Esophagus squamous epithelium (tissue), 5 donors: ENCODE data around the gene LIMK2. TPM values are rescaled to one million over a fixed set of nuclear protein-coding genes. Genes with fewer than 3 reads are reported as not detected.
A peak's percentile ranks its signal among the peaks of the same experiment; 100 is the strongest.
"Not testable (repeated sequence)": the region's sequence is repeated elsewhere in the genome, so short reads cannot be mapped to it uniquely, and the experiment has no call there.

Experiments used
- DNase-seq: peaks from one replicate; lab custom pipeline; 2025; lab: John Stamatoyannopoulos, UW
- H3K27ac ChIP-seq, 4 donors: fragments of 200-600 bp; sonication (generic); one replicate each; pipeline ENCODE4 v1.5.1; 2016 to 2019; ENCODE audit warnings: mild to moderate bottlenecking in 1 of 4
- H3K27me3 ChIP-seq, 4 donors: fragments of 200-600 bp; sonication (generic); 1 replicate in 3 of 4; 2 replicates in 1 of 4; pipeline versions ENCODE4 v1.5.1 to v1.6.0; 2017 to 2021; ENCODE audit warnings: antibody characterized with exemption in 1 of 4
- H3K36me3 ChIP-seq, 3 donors: fragments of 200-600 bp; sonication (generic); one replicate each; pipeline ENCODE4 v1.5.1; 2016 to 2019
- H3K4me1 ChIP-seq, 3 donors: fragments of 200-600 bp; sonication (generic); one replicate each; pipeline ENCODE4 v1.5.1; 2017 to 2019
- H3K4me3 ChIP-seq, 4 donors: fragments of 200-600 bp; sonication (generic); 1 replicate in 3 of 4; 2 replicates in 1 of 4; pipeline ENCODE4 v1.5.1; 2016 to 2019; ENCODE audit warnings: mild to moderate bottlenecking in 2 of 4, moderate library complexity in 1 of 4
- H3K9me3 ChIP-seq, 3 donors: fragments of 200-600 bp; sonication (generic); one replicate each; pipeline ENCODE4 v1.5.1; 2016 to 2019
- POLR2A ChIP-seq, 4 donors: fragments of 450-650 bp; IDR thresholded peaks; one replicate each; pipeline ENCODE4 v1.6.1; 2017; ENCODE audit warnings: antibody characterized with exemption in 4 of 4, mild to moderate bottlenecking in 4 of 4, moderate library complexity in 3 of 4
- WGBS, 2 donors: methylation state at CpG; one replicate each; pipeline ENCODE4 v1.1.5; 2018; 5-methylcytosine and 5-hydroxymethylcytosine counted together
- intact Hi-C: fragments of 100-400 bp; cut with DNase I; formaldehyde crosslinking; loops from one replicate; pipeline ENCODE4 v1.15.0; 2022
- total RNA-seq, 4 donors: library from RNA; depleted of rRNA; stranded (reverse); fragments of >200 nt; gene quantifications; one replicate each; pipeline ENCODE4 v1.1.0, GENCODE V29; 2016
- TF ChIP-seq, protein P1 (sequence below), 6 experiments: fragments of 450-650 bp in 4 of 6; fragments of 200-600 bp in 2 of 6; sonication (generic) in 2 of 6; IDR thresholded peaks; one replicate each; pipeline ENCODE4 v1.5.1; 2016 to 2019; ENCODE audit warnings: antibody characterized with exemption in 6 of 6, mild to moderate bottlenecking in 4 of 6, moderate library complexity in 4 of 6
- donor health status: DM: yes; HTN: yes; CAD: no.

LIMK2 gene
- total RNA-seq, 4 donors from 2014 or later, result 61.8 to 134 (median 109) TPM

DNA sequence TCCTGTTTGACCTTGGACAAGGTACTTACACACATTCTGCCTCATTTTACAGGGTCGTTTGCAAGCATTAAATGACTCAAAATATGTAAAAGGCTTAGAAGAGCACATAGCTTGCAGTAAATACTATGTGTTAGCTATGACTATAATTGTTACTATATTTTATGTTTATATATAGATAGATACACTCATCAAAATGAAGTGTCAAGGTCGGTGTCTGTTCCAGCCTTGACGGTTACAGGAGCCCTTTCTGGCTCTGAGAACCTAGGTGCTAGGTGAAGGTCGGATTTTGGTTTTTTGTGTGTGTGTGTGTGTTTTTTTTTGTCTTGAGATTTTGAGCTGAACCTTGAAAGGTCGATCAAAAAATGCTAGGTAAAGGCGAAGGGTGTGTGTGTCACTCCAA is 24.5 kb upstream of the LIMK2 start:
- H3K27me3 ChIP-seq, result no peaks in the 10 kb centered on the region
- H3K4me3 ChIP-seq, result no peak overlapping the region
- no peak overlapping the region for H3K27ac ChIP-seq
- no peaks in the 10 kb centered on the region for H3K4me1 ChIP-seq
- no peak for TF ChIP-seq POLR2A (IDR thresholded peaks at IDR 0.05)
- TF ChIP-seq, protein P1, sequence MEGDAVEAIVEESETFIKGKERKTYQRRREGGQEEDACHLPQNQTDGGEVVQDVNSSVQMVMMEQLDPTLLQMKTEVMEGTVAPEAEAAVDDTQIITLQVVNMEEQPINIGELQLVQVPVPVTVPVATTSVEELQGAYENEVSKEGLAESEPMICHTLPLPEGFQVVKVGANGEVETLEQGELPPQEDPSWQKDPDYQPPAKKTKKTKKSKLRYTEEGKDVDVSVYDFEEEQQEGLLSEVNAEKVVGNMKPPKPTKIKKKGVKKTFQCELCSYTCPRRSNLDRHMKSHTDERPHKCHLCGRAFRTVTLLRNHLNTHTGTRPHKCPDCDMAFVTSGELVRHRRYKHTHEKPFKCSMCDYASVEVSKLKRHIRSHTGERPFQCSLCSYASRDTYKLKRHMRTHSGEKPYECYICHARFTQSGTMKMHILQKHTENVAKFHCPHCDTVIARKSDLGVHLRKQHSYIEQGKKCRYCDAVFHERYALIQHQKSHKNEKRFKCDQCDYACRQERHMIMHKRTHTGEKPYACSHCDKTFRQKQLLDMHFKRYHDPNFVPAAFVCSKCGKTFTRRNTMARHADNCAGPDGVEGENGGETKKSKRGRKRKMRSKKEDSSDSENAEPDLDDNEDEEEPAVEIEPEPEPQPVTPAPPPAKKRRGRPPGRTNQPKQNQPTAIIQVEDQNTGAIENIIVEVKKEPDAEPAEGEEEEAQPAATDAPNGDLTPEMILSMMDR (IDR thresholded peaks at IDR 0.05), result no peak
- intact Hi-C loops, result no loop called here
- WGBS, 2 donors, result 80% methylated on average over 6 of the region's 6 CpGs
- peaks cover 0 to 69% (median 15%) of the 10 kb centered on the region in 3 donors for H3K36me3 ChIP-seq
- no peaks in the 10 kb centered on the region for H3K9me3 ChIP-seq
- DNase-seq, result no peak

DNA sequence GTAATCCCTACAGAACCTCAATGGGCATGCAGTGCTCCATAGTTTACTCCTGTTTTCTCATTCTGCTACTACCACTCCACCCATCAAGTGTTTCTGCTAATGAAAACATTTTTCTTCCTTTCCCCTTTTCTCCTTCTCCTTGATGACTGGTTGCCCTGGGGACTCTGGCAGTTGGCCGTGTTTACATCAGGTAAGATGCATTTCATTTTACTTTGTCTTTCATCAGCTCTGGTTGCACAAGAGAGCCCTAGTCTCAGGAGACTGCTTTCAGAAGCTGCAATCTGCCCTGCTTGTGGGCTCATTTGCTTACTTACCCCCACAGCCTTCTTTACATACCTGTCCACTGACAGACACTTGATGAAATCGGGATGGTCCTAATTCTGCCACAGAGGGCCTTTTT is 19.6 kb upstream of the LIMK2 start:
- Histone ChIP-seq H3K9me3 (no peaks in the 10 kb centered on the region), H3K27me3 (no peaks in the 10 kb centered on the region), H3K4me1 (peaks cover 0 to 13% (median 0%) of the 10 kb centered on the region in 3 donors), H3K36me3 (peaks cover 0 to 92% (median 16%) of the 10 kb centered on the region in 3 donors), H3K4me3 (no peak overlapping the region), H3K27ac (no peak overlapping the region)
- intact Hi-C loops, result no loop called here
- WGBS, 2 donors, result 66 to 97% methylated on average over 2 of the region's 2 CpGs
- TF ChIP-seq POLR2A (IDR thresholded peaks at IDR 0.05), result no peak
- TF ChIP-seq, protein P1 (IDR thresholded peaks at IDR 0.05), result no peak
- no peak for DNase-seq

DNA sequence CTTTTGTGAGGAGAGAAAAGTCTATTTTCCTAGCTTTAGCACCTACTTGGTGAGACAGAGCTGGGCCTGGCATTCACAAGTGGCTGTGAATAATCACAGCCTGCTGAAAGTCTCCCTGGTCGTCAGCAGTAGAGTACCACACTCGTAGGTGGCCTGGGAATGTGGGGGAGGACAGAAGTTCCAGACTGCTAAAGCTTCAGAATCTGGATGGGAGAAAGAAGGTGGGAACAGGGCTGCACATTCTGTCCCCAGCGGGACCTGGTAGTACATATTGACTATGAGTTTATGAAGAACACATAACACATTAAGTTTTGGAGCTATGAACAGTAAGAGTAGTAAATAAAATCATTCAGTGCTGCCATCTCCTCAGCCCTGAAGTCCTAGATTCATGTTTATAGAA is 19.0 kb upstream of the LIMK2 start:
- Histone ChIP-seq H3K9me3 (no peaks in the 10 kb centered on the region), H3K4me3 (no peak overlapping the region), H3K27ac (no peak overlapping the region), H3K4me1 (peaks cover 0 to 13% (median 0%) of the 10 kb centered on the region in 3 donors), H3K36me3 (peaks cover 0 to 92% (median 15%) of the 10 kb centered on the region in 3 donors), H3K27me3 (no peaks in the 10 kb centered on the region)
- no peak for DNase-seq
- intact Hi-C loops, result no loop called here
- 83 to 92% methylated on average over 2 to 3 of the region's 3 CpGs for WGBS, 2 donors
- no peak for TF ChIP-seq POLR2A (IDR thresholded peaks at IDR 0.05)
- TF ChIP-seq, protein P1 (IDR thresholded peaks at IDR 0.05), result no peak

DNA sequence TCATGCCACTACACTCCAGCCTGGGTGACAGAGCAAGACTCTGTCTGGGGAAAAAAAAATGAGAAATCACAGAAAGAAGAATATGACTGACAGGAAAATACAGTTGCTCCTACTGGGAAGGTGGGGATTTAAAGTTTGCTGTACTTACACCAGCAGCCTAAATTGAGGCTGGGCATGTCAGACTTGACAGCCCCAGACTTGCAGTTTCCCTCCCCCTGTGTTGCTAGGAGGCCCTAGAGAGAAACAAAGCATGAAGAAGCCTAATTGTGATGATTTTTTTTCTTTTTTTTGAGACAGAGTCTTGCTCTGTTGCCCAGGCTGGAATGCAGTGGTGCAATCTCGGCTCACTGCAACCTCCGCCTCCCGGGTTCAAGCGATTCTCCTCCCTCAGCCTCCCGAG is 17.4 kb upstream of the LIMK2 start:
- Histone ChIP-seq H3K4me1 (peaks cover 0 to 13% (median 0%) of the 10 kb centered on the region in 3 donors), H3K36me3 (peaks cover 0 to 95% (median 15%) of the 10 kb centered on the region in 3 donors)
- DNase-seq, intact Hi-C loops, H3K4me3 ChIP-seq, H3K27me3 ChIP-seq, H3K9me3 ChIP-seq, H3K27ac ChIP-seq: not testable (repeated sequence)
- WGBS, 2 donors, result 91 to 100% methylated on average over 5 of the region's 5 CpGs

DNA sequence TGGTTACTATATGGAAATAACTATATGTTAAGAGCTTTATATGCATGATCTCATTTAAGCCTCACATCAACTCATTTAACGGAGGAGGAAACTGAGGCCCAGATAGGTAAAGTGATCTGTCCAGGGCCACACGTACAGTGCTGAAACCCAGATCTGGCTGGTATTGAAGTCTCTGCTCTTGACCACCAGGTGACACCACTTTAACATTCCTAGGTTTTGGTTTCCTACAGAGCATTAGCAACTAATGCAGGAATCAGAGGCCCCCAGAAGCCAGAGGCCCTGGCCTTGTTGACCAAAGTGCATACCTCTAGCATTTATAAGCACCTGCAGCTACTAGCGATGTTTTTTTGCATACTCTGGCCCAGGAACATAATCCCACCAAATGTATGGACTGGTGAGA is 12.9 kb upstream of the LIMK2 start:
- intact Hi-C loops, result no loop called here
- H3K27ac ChIP-seq, result no peak overlapping the region
- H3K9me3 ChIP-seq, result no peaks in the 10 kb centered on the region
- no peaks in the 10 kb centered on the region for H3K27me3 ChIP-seq
- DNase-seq, result no peak
- H3K4me1 ChIP-seq, result peaks cover 0 to 24% (median 0%) of the 10 kb centered on the region in 3 donors
- TF ChIP-seq POLR2A (IDR thresholded peaks at IDR 0.05), result no peak
- TF ChIP-seq, protein P1 (IDR thresholded peaks at IDR 0.05), result peak in 3 of 6 experiments; percentile 6 to 43 (median 26)
- peaks cover 0 to 96% (median 14%) of the 10 kb centered on the region in 3 donors for H3K36me3 ChIP-seq
- 92 to 97% methylated on average over 3 of the region's 3 CpGs for WGBS, 2 donors
- no peak overlapping the region for H3K4me3 ChIP-seq

DNA sequence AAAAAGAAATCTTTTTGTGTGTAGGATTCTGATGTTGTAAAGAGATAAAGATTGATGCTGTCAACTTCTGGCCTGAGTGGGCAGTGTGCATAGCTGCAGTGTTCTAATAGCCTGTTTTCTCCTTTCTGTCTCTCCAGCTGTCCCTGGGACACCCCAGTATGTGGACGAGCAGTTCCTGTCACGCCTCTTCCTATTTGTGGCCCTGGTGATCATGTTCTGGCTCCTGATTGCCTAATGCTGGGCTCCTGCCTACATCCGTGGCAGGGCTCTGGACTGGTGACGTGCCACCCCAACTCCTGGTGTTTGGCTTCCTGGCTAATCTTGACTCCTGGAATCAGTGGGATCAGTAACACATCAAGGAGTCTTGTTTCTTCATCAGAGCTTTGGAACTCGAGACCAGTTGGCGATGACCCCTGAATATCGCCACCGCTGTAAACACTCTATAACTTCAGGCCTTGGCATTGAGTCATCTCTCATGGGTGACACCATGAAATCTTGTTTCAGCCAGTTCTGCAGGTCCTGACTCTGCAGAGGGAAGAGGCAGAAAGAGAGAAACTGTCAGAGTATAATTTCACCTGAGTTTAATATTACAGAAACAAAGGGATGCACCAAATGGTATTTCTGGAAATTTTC is 7.6 kb upstream of the LIMK2 start:
- H3K27me3 ChIP-seq, intact Hi-C loops, H3K9me3 ChIP-seq, DNase-seq, H3K4me3 ChIP-seq: not testable (repeated sequence)
- peak overlapping the region; percentile 15 to 86 (median 57) for H3K27ac ChIP-seq
- WGBS, 2 donors, result 63 to 77% methylated on average over 2 to 6 of the region's 8 CpGs
- H3K4me1 ChIP-seq, result peaks cover 5 to 56% (median 6%) of the 10 kb centered on the region in 3 donors
- H3K36me3 ChIP-seq, result peaks cover 0 to 63% (median 3%) of the 10 kb centered on the region in 3 donors

DNA sequence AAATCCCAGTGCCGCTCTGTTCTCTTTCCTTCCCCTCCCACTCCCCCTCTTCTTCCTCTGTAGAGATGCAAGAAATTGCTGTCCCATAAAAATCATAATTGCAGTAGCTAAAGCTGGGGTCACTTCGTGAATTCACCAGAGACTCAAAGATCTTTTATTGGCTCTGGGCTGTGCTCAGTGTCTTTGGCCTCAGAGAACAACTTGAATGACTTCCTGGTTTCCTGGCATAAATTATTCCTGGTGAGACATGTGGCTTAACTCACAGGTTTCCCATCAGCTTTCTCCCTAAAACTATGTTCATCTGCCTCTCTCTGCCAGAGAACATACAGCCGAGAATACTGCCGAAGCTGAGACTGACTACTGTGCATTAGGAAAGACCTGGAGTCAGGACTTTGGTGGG is 7.0 kb upstream of the LIMK2 start:
- 68 to 79% methylated on average over 2 of the region's 4 CpGs for WGBS, 2 donors
- H3K9me3 ChIP-seq, H3K4me3 ChIP-seq, intact Hi-C loops, DNase-seq, H3K27me3 ChIP-seq: not testable (repeated sequence)
- H3K27ac ChIP-seq, result peak overlapping the region in 2 of 4 donors; percentile 82 to 86
- peaks cover 0 to 57% (median 3%) of the 10 kb centered on the region in 3 donors for H3K36me3 ChIP-seq
- peaks cover 5 to 62% (median 6%) of the 10 kb centered on the region in 3 donors for H3K4me1 ChIP-seq

DNA sequence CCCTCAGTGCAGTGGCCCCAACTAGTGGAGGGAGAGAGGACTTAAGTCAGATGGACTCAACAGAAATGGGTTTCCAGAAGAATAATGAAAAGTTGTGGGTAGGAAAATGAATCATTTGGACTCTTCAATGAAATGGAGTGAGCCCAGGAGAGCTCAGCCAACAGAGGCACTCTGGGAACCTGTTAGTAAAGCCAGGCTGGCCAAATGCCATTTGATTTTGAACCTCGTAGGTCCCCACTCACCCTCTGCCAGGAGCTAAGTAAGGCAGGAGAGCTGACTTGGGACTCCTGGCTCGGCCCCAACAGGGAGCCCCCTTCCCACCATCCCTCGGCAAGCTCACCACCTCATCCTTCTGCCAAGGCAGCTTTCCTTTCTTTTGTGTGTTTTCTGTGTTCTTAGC is 5.6 kb upstream of the LIMK2 start:
- H3K9me3 ChIP-seq, intact Hi-C loops, DNase-seq, H3K27me3 ChIP-seq, H3K4me3 ChIP-seq: not testable (repeated sequence)
- Histone ChIP-seq H3K27ac (peak overlapping the region; percentile 66 to 86 (median 76)), H3K4me1 (peaks cover 14 to 76% (median 16%) of the 10 kb centered on the region in 3 donors), H3K36me3 (peaks cover 0 to 46% (median 3%) of the 10 kb centered on the region in 3 donors)
- WGBS, 2 donors, result 11 to 40% methylated on average over 1 to 3 of the region's 3 CpGs
